GM19238 (cell line): Measurements from ENCODE around the gene SCNN1G.
"Not testable (repeated sequence)": the region's sequence is repeated elsewhere in the genome, so short reads cannot be mapped to it uniquely, and the experiment has no call there.

Source experiments
- DNase-seq: peaks from one replicate; pipeline ENCODE4 v3.0.0; 2011; ENCODE audit warnings: low spot score; ENCODE audit not compliant: insufficient read length

Gene SCNN1G

DNA sequence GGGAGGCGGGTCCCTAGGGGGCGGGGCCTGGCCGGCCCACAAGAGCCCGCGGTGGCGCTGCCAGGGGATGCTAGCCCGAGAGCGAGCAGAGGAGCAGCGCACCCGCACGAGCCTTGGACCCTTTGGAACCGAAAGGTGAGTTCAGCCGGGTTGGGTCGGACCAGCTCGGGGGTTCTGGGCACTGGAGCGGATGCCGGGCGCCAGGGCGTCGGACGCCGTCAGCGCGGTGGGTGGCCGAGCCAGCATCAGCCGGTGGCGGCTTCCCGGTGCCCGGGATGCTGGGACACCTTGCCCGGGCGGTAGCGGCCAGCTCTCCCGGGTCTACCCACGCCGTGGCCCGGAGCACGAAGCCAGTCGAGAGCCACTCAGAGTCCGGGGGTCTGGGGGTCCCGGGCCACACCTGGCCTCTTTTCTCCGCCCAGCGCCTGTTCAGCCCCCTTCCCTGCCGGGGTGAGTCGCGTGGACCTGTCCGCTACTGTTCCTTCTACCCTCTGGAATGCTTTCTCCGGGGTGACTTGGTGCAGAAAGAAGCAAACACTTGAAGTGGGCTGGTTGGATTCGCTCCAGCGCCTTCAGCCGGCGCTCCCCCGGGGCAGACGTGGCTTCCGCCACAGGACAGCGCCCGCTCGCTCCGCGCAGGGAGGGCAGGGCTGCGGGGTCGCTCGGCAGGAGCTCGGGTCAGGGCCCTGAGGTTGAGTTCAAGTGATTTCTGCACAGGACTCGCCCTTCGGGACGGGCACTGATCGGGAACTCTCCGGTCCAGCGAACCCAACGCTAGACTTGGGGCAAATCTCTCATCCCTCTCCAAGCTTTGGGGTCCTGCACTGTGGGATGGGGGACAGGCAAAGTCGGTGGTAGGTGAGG lies at the start of gene SCNN1G:
SCNN1G (plus strand) TSS at position 67 of the 864 bp plus-strand sequence. CDS start 3,527 bp downstream, outside the sequence.
- DNase-seq: peak; percentile 13

GRCh38 chr16:23132775-23133463 lies 49.6 kb upstream of the SCNN1G start:
- DNase-seq: no peak

DNA sequence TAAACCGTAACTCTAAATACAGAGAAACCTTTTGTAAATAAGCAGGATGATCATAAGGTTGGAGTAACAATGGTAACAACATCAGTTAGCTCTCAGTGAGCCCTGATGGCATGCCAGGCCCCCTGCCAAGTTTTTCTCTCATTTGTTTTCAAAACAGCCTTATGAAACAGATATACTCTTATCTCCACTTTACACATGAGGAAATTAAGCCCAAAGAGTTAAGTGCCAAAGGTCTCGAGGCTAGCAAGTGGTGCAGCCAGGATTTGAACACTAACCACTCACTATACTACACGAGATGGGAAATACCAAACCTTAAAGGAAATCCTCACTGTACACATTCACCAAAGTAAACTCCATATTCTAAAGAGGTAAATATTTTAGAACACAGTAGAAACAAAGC lies 48.3 kb upstream of the SCNN1G start:
- DNase-seq: no peak

DNA sequence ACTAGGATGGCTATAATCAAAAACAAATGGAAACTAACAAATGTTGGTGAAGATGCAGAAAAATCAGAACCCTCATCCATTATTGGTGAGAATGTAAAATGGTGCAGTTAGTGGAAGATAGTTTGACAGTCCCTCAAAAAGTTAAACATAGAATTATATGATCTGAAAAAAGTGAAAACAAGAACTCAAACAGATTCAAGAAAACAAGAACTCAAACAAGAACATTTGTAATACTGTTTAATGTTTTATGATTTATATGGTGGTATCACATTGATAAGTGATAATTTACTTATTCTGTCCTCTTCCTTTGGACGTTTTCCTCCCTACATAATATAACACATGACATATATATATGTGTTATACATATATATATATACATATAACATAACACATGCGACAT lies 45.3 kb upstream of the SCNN1G start:
- no peak for DNase-seq

DNA sequence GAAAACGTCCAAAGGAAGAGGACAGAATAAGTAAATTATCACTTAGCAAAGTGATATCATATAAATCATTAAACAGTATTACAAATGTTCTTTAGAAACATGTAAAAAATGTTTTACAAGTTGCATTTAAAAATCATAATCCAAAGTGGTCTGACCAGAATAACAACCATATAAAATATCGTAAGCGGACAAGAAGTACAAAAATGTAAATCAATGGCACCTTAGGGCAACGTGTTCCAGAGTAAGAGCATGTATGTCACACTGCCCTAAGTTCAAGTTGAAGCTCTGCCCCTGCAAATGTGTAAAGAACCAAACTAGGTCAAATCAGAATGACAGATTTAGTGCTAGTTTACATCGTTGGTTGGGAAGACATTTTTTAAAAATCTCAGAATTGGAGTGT lies 44.7 kb upstream of the SCNN1G start:
- DNase-seq: no peak

DNA sequence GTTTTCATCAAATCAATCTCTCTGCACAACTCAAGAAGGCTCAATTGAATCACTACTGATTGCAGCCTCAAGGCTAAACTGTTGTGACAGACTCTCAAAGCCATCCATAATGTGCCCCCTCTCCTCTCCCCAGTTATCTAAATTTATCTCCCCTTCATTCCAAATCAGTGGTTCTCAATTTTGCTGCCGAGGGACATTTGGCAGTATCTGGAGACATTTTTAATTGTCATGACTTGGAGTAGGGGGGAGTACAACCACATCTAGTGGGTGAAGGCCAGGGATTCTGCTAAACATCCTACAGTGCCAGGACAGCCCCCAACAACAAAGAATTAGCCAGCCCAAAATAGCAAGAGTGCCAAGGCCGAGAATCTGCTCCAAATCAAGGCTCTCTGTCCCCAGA lies 42.4 kb upstream of the SCNN1G start:
- DNase-seq: no peak

DNA sequence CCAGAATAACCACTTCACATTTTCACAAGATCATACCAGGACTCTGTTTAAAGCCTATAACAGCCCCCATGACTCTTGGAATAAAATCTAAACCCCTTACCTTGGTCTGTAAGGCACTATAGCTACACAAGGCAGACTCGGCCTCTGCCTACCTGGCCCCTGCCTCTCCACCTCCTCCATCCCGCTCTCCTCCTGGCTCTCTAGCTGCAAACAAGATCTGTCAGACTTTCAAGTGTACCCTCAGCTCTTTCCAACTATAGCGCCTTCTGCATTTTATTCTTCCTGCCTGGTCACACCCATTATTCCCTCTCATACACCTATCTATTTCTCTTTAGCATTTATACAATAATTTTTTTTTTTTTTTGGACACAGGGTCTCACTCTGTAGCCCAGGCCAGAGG lies 41.5 kb upstream of the SCNN1G start:
- no peak for DNase-seq

DNA sequence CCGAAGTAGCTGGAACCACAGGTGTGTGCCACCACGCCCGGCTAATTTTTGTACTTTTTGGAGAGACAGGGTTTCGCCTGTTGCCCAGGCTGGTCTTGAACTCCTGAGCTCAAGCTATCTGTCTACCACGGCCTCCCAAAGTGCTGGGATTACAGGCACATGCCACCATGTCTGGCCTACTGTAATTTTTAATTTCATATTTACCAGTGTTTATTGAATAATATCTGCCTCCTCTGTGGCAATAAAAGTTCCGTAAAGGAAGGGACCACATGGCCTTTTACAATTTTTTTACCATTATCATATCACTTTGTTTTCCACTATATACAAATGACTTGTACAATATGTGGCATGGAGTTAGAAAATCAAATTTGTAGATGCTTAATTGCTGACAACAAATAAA lies 41.0 kb upstream of the SCNN1G start:
- no peak for DNase-seq

GRCh38 chr16:23141959-23142740 lies 40.4 kb upstream of the SCNN1G start:
- DNase-seq: no peak

DNA sequence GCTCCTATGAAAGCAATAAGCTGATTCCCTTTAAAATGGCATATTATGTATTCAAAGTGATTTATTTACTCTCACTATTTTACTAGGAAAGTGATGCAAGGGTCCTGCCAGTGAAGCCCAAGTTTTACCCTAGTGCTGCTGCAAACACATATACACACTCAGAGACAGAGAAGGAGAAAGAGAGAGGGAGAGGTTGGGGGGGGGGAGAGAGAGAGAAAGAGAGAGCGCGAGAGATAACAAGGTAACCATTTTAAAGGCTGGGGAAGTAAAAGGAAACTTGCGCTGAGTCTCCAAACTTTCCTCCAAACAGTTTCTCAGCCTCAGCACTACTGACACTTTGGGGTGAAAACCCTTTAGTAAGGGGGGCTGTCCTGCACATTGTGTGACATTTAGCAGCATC lies 39.2 kb upstream of the SCNN1G start:
- DNase-seq: no peak

GRCh38 chr16:23144393-23144792 lies 38.2 kb upstream of the SCNN1G start:
- DNase-seq: not testable (repeated sequence)

GRCh38 chr16:23145186-23145585 lies 37.4 kb upstream of the SCNN1G start:
- no peak for DNase-seq

- DNase-seq: no peak
Measured at GRCh38 chr16:23145608-23146007, 36.9 kb upstream of the SCNN1G start.

DNA sequence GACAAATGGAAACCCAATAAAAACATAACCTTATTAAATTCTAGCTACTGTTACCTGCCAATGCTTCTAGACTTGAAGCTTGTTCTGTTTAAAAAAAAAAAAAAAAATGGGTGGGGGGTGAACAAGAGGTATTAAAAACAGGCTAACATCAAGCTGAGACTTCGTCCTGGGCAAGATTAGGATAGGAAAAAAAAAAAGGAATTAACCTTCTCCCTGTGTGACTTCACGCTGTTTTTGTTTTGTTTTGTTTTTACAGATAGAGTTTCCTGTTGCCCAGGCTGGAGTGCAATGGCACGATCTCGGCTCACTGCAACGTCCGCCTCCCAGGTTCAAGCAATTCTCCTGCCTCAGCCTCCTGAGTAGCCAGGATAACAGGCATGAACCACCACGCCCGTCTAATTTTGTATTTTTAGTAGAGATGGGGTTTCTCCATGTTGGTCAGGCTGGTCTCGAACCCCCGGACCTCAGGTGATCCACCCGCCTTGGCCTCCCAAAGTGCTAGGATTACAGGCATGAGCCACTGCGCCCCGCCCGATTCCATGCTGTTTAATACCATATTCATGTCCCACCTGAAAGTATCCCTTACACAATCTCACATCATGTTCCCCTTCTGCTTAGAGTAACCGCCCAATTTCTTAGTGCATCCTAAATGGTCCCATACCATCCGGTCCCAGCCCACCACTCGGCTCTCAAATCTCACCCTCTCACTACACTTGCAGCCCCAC lies 35.5 kb upstream of the SCNN1G start:
- DNase-seq: no peak

DNA sequence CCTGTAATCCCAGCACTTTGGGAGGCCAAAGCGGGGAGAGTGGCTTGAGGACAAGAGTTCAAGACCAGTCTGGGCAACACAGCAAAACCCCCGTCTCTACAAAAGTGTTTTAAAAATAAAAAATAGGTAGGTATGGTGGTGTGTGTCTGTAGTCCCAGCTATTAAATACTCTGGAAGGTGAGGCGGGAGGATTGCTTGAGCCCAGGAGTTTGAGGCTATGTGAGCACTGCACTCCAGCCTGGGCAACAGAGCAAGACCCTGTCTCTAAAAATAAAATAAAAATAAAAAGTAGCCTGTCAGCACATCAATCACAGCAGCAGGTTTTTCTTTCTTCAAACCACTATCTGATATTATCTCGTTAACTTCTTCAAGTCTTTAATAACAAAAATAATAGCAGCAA lies 34.9 kb upstream of the SCNN1G start:
- no peak for DNase-seq

GRCh38 chr16:23148166-23148512 lies 34.4 kb upstream of the SCNN1G start:
- DNase-seq: no peak

- peak; percentile 46 for DNase-seq
Measured at GRCh38 chr16:23148513-23149266, 33.9 kb upstream of the SCNN1G start.

DNA sequence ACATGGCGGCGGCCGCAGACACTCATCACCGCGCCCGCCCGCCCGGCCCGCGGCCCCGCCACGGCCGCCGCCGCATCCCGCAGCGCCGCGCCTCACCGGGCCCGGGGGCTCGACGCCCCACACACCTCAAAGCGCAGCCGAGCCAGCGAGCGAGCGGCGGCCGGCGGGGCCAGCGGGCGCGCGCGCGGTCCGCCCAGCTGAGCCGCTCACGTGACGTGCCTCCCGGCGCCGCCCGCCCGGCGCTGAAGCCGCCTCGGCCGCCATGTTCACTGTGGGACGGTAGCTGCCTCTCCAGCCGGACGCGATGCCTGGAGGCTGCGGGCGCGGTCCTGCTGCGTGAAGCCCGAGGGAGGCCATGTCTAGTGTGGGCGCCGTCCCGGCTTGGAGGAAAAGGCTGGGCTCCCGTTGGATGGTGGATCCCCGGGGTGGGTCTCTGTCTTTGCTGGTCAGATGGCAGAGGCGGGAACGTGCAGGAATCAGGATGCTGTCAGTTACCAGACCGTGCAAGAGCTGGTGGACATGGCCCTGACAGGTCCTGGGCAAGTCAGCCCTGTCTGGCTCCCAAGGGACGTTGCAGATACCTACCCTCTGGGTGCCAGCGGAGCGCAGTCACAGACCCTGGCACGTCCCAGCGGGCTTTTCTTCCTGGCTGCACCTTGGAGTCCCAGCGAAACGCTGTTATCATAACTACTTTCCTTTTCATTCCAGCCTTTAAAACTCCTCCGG lies 33.1 kb upstream of the SCNN1G start, which contains the start of gene USP31:
USP31 (minus strand) TSS at position 186 of the 726 bp plus-strand sequence; CDS start at position 4, 182 bp downstream.
- DNase-seq: peak; percentile 90

- no peak for DNase-seq
Measured at GRCh38 chr16:23149993-23150364, 32.6 kb upstream of the SCNN1G start.
